ENCODE results near the gene VAV1.

Gene VAV1

GRCh38 chr19:6729573-6730152 lies 42.8 kb upstream of the VAV1 start:
- no peak overlapping the region for H3K27ac ChIP-seq
- TF ChIP-seq CTCF (IDR thresholded peaks at IDR 0.05) (no peak), ZFX (IDR thresholded peaks at IDR 0.05; ENCODE audit: borderline replicate concordance) (no peak)

GRCh38 chr19:6730153-6730804 lies 42.2 kb upstream of the VAV1 start:
- H3K27ac ChIP-seq, result no peak overlapping the region
- TF ChIP-seq CTCF (IDR thresholded peaks at IDR 0.05) (no peak), ZFX (IDR thresholded peaks at IDR 0.05; ENCODE audit: borderline replicate concordance) (no peak)

DNA sequence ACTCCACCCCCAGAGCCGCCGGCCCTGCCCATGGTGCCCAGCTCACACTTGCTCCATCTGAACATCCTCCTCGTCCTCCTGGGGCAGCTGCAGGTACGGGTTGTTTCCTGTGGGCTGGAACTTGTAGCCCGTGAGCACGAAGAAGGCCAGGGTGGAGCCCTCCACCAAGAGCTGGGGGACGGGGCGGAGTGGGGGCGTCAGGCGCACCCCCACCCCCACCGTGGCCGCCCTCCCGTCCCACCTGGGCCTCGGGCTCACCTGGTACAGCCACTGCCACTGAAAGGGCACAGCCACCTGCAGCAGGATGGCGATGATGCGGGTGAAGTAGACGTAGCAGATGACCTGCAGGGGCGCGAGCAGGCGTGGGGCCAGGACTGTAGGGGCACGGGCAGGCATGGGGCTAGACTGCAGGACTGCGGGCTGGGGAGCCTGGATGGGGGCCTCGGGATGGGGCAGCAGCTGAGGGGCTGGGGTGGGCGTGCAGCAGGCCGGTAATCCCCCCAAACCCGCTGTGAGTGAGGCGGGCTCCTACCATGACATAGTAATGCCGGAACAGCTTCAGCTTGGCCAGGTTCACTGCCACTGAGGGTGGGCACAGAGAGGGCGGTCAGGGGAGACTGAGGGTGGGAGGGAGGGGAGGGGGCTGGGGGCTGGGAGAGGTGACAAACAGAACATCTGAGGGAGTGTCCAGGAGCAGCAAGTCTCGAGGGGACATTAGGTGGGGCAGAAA lies 41.4 kb upstream of the VAV1 start:
- 0 out of 2 replicates have a peak overlapping the region, but pooled peaks have one; percentile 34 for H3K27ac ChIP-seq

GRCh38 chr19:6731822-6732221 lies 40.7 kb upstream of the VAV1 start:
- TF ChIP-seq ZFX (IDR thresholded peaks at IDR 0.05; ENCODE audit: borderline replicate concordance) (no peak), CTCF (IDR thresholded peaks at IDR 0.05) (no peak)
- H3K27ac ChIP-seq, result no peak overlapping the region

More for the DNA sequence above, 41.4 kb upstream of the VAV1 start:
- TF ChIP-seq CTCF (IDR thresholded peaks at IDR 0.05) (no peak), ZFX (IDR thresholded peaks at IDR 0.05; ENCODE audit: borderline replicate concordance) (no peak)

- no peak for TF ChIP-seq ZFX (IDR thresholded peaks at IDR 0.05; ENCODE audit: borderline replicate concordance)
- no peak overlapping the region for H3K27ac ChIP-seq
Observed at GRCh38 chr19:6732803-6733337, 39.6 kb upstream of the VAV1 start.

GRCh38 chr19:6733338-6734095 lies 39.0 kb upstream of the VAV1 start:
- no peak for TF ChIP-seq ZFX (IDR thresholded peaks at IDR 0.05; ENCODE audit: borderline replicate concordance)
- TF ChIP-seq CTCF (IDR thresholded peaks at IDR 0.05), result peak; percentile 71
- no peak overlapping the region for H3K27ac ChIP-seq

- TF ChIP-seq CTCF (IDR thresholded peaks at IDR 0.05) (no peak), ZFX (IDR thresholded peaks at IDR 0.05; ENCODE audit: borderline replicate concordance) (no peak)
- H3K27ac ChIP-seq, result no peak overlapping the region
Observed at GRCh38 chr19:6734096-6734696, 38.3 kb upstream of the VAV1 start.
